H1 (cell line): ENCODE results near the gene CAV3.

ENCODE experiments used
- ATF3 ChIP-seq: IDR thresholded peaks from 2 replicates; pipeline ENCODE4 v1.6.1; 2011; ENCODE audit warnings: low read depth, mild to moderate bottlenecking, low read length; ENCODE audit not compliant: insufficient read depth
- CHD1 ChIP-seq: IDR thresholded peaks from 2 replicates; pipeline ENCODE4 v1.6.1; 2012; ENCODE audit warnings: low read depth, low read length, improper control_type of control experiment
- CREB1 ChIP-seq: IDR thresholded peaks from 2 replicates; pipeline ENCODE4 v1.6.1; 2012; ENCODE audit warnings: inconsistent platforms
- EGR1 ChIP-seq: IDR thresholded peaks from 2 replicates; pipeline ENCODE4 v1.6.1; 2011; ENCODE audit warnings: low read depth, low read length, borderline replicate concordance
- EZH2 ChIP-seq: fragments of 200-600 bp; sonication (generic); IDR thresholded peaks from 2 replicates; pipeline ENCODE4 v1.7.1; 2012; ENCODE audit warnings: low read depth, mild to moderate bottlenecking, moderate library complexity, low read length, inconsistent platforms; ENCODE audit not compliant: severe bottlenecking
- FOSL1 ChIP-seq: IDR thresholded peaks from 2 replicates; pipeline ENCODE4 v1.6.1; 2011; ENCODE audit warnings: mild to moderate bottlenecking, low read depth, low read length, moderate library complexity; ENCODE audit not compliant: insufficient read depth
- JUN ChIP-seq: IDR thresholded peaks from 2 replicates; pipeline ENCODE4 v1.6.1; 2011; ENCODE audit warnings: low read depth, mild to moderate bottlenecking, improper control_type of control experiment, low read length
- MAX ChIP-seq: IDR thresholded peaks from 2 replicates; pipeline ENCODE4 v1.6.1; 2012; ENCODE audit warnings: inconsistent platforms
- POLR2A ChIP-seq, 2 experiments: IDR thresholded peaks; 1 replicate in 1 of 2; 2 replicates in 1 of 2; pipeline ENCODE4 v1.6.1; 2011; ENCODE audit warnings: low read depth in 2 of 2, low read length in 2 of 2, mild to moderate bottlenecking in 2 of 2; ENCODE audit errors: control extremely low read depth in 1 of 2
- POLR2AphosphoS5 ChIP-seq: IDR thresholded peaks from 2 replicates; pipeline ENCODE4 v1.6.1; 2011; ENCODE audit warnings: low read depth, low read length
- RAD21 ChIP-seq, 2 experiments: IDR thresholded peaks in 1 of 2; conservative IDR thresholded peaks in 1 of 2; 2 replicates each; pipeline ENCODE4 v1.6.1; 2011; ENCODE audit warnings: low read depth in 2 of 2, low read length in 2 of 2, improper control_type of control experiment in 1 of 2, inconsistent platforms in 1 of 2, mild to moderate bottlenecking in 1 of 2, moderate library complexity in 1 of 2
- RFX5 ChIP-seq: IDR thresholded peaks from 2 replicates; pipeline ENCODE4 v1.6.1; 2011; ENCODE audit warnings: low read depth, low read length, improper control_type of control experiment, borderline replicate concordance
- ZNF274 ChIP-seq: IDR thresholded peaks from 2 replicates; pipeline ENCODE4 v1.7.0; 2012; ENCODE audit warnings: low read length, borderline replicate concordance; ENCODE audit errors: extremely low read depth
- TF ChIP-seq, protein P1 (sequence below), 3 experiments: IDR thresholded peaks; 1 replicate in 2 of 3; 2 replicates in 1 of 3; pipeline versions ENCODE4 v1.5.1 to v1.6.1; 2011; ENCODE audit warnings: low read length in 3 of 3, mild to moderate bottlenecking in 3 of 3, inconsistent platforms in 2 of 3, low read depth in 1 of 3, moderate library complexity in 1 of 3; ENCODE audit not compliant: insufficient read depth in 1 of 3; ENCODE audit errors: control extremely low read depth in 1 of 3

DNA sequence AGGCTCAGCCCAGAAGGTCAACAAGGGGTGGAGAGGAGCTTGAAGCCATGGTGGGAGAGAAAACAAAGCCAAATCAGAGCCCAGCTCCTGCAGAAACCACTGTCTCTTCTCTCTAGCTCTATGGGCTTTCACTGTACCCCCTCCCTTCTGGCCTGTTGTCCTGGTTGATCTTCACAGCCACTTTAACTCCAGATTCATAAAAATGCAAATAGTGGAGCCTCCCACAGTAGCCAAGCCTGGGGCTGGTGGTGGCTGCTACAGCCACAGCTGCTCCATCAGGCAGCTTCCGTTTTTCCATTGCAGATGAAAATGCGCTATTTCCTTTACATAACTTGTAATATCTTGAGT is 20.7 kb upstream of the CAV3 start:
- TF ChIP-seq FOSL1 (no peak), POLR2A (IDR thresholded peaks at IDR 0.05; ENCODE audit: control extremely low read depth in 1 of 2, low read depth in 2 of 2, low read length in 2 of 2) (no peak), RFX5 (no peak), EGR1 (no peak), EZH2 (no peak), RAD21 (IDR thresholded peaks at IDR 0.05 in 1 of 2, conservative IDR thresholded peaks at IDR 0.05 in 1 of 2; ENCODE audit: low read depth in 2 of 2, low read length in 2 of 2) (no peak), JUN (no peak), ATF3 (no peak), MAX (no peak), CREB1 (no peak), ZNF274 (no peak), POLR2AphosphoS5 (no peak), CHD1 (no peak)
- TF ChIP-seq, protein P1, sequence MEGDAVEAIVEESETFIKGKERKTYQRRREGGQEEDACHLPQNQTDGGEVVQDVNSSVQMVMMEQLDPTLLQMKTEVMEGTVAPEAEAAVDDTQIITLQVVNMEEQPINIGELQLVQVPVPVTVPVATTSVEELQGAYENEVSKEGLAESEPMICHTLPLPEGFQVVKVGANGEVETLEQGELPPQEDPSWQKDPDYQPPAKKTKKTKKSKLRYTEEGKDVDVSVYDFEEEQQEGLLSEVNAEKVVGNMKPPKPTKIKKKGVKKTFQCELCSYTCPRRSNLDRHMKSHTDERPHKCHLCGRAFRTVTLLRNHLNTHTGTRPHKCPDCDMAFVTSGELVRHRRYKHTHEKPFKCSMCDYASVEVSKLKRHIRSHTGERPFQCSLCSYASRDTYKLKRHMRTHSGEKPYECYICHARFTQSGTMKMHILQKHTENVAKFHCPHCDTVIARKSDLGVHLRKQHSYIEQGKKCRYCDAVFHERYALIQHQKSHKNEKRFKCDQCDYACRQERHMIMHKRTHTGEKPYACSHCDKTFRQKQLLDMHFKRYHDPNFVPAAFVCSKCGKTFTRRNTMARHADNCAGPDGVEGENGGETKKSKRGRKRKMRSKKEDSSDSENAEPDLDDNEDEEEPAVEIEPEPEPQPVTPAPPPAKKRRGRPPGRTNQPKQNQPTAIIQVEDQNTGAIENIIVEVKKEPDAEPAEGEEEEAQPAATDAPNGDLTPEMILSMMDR (IDR thresholded peaks at IDR 0.05; ENCODE audit: control extremely low read depth in 1 of 3, insufficient read depth in 1 of 3, low read depth in 1 of 3, low read length in 3 of 3), result no peak
